Measurements from ENCODE around the gene GBP7. TPM values are rescaled to one million over a fixed set of nuclear protein-coding genes. Genes with fewer than 3 reads are reported as not detected.

GBP7 gene
- total and polyA plus RNA-seq, 2 donors from 2014 or later, result not detected

DNA sequence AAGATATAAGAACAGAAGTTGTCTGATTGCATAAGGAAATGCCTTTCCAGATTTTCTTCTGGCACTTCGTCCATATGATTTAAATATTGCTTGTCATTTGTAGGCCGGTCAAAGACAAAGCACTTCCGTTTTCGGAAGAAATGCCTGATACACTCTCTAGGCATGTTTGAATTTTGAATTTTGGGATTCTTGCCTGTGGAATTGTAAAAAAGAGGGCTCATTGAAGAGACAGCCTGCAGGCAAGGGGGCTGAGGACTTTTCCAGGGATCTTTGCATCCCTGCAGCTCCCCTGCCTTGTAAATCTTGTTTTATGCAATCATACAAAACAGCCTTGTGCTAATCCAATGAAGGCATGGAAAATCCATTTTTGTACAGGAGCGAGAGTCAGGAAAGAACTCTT is 15.5 kb upstream of the GBP7 start:
- no peaks in the 10 kb centered on the region for H3K27me3 ChIP-seq (ENCODE audit: control insufficient read depth, insufficient read depth, low read length)
- intact Hi-C loops (cut with DNase I), result no loop called here
- peaks cover 0 to 3% (median 0%) of the 10 kb centered on the region in 3 donors for H3K36me3 ChIP-seq (ENCODE audit: control insufficient read depth in 2 of 3, insufficient read depth in 3 of 3, low read length in 3 of 3)
- TF ChIP-seq, protein P1, sequence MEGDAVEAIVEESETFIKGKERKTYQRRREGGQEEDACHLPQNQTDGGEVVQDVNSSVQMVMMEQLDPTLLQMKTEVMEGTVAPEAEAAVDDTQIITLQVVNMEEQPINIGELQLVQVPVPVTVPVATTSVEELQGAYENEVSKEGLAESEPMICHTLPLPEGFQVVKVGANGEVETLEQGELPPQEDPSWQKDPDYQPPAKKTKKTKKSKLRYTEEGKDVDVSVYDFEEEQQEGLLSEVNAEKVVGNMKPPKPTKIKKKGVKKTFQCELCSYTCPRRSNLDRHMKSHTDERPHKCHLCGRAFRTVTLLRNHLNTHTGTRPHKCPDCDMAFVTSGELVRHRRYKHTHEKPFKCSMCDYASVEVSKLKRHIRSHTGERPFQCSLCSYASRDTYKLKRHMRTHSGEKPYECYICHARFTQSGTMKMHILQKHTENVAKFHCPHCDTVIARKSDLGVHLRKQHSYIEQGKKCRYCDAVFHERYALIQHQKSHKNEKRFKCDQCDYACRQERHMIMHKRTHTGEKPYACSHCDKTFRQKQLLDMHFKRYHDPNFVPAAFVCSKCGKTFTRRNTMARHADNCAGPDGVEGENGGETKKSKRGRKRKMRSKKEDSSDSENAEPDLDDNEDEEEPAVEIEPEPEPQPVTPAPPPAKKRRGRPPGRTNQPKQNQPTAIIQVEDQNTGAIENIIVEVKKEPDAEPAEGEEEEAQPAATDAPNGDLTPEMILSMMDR (IDR thresholded peaks at IDR 0.05; ENCODE audit: borderline replicate concordance, extremely low read depth, insufficient read depth), result no peak
- H3K9ac ChIP-seq (ENCODE audit: low read length in 3 of 3), result no peak overlapping the region
- H3K4me3 ChIP-seq (ENCODE audit: low read length in 3 of 3), result no peak overlapping the region
- no peak overlapping the region for H3K27ac ChIP-seq (ENCODE audit: low read depth in 2 of 2, low read length in 2 of 2)
- DNase-seq (no peak), FAIRE-seq (no peak)
- no peaks in the 10 kb centered on the region for H3K4me1 ChIP-seq (ENCODE audit: control insufficient read depth in 2 of 3, insufficient read depth in 2 of 3, low read depth in 1 of 3, low read length in 3 of 3)
- no peaks in the 10 kb centered on the region for H3K9me3 ChIP-seq (ENCODE audit: control insufficient read depth in 2 of 3, insufficient read depth in 1 of 3, low read length in 3 of 3)

DNA sequence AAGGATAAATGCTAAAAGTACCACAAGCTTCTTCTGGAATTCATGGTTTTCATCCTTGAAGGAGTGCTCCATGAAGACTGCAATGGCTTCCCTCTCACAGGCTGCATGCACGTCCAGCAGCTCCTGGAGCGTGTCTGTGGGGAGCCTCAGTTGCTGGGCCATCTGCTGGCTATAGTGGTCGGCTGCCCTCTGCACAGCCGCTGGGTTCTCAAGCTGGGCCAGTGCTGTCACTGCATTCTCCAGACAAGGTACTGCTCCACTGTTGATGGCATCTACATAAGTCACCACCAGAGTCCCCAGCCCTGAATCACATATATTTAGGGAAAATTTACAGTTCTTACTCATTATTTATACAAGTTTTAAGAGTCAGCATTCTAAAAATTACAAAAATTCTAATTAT is 14.2 kb upstream of the GBP7 start:
- no peak for FAIRE-seq
- Histone ChIP-seq H3K36me3 (ENCODE audit: control insufficient read depth in 2 of 3, insufficient read depth in 3 of 3, low read length in 3 of 3) (peaks cover 0 to 3% (median 0%) of the 10 kb centered on the region in 3 donors), H3K27me3 (ENCODE audit: control insufficient read depth, insufficient read depth, low read length) (no peaks in the 10 kb centered on the region), H3K9ac (ENCODE audit: low read length in 3 of 3) (no peak overlapping the region), H3K27ac (ENCODE audit: low read depth in 2 of 2, low read length in 2 of 2) (no peak overlapping the region), H3K9me3 (ENCODE audit: control insufficient read depth in 2 of 3, insufficient read depth in 1 of 3, low read length in 3 of 3) (no peaks in the 10 kb centered on the region), H3K4me3 (ENCODE audit: low read length in 3 of 3) (no peak overlapping the region), H3K4me1 (ENCODE audit: control insufficient read depth in 2 of 3, insufficient read depth in 2 of 3, low read depth in 1 of 3, low read length in 3 of 3) (no peaks in the 10 kb centered on the region)
- no peak for DNase-seq
- TF ChIP-seq, protein P1 (IDR thresholded peaks at IDR 0.05; ENCODE audit: borderline replicate concordance, extremely low read depth, insufficient read depth), result no peak
- intact Hi-C loops (cut with DNase I), result no loop called here

DNA sequence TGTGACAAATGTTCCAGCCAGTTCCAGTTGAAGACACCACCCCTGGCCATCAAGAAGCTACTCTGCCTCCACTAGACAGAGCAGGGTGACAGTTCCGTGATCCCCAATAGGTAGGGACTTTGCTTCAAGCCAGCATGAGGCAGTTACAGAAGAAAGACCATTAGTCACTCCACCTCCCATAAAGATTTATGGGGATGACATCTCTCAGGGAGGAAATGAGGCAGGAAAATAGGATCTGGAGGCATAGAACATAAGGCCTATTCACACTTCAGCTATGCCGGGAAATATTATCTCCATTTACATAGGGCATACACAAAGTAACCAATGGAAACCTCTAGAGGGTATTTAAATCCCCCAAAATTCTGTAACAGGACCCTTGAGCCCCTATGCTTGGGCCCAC is 3.5 kb upstream of the GBP7 start:
- H3K4me3 ChIP-seq (ENCODE audit: low read length in 3 of 3), result no peak overlapping the region
- DNase-seq (no peak), FAIRE-seq (no peak)
- H3K4me1 ChIP-seq (ENCODE audit: control insufficient read depth in 2 of 3, insufficient read depth in 2 of 3, low read depth in 1 of 3, low read length in 3 of 3), result no peaks in the 10 kb centered on the region
- H3K9ac ChIP-seq (ENCODE audit: low read length in 3 of 3), result no peak overlapping the region
- H3K9me3 ChIP-seq (ENCODE audit: control insufficient read depth in 2 of 3, insufficient read depth in 1 of 3, low read length in 3 of 3), result peaks cover 0 to 6% (median 0%) of the 10 kb centered on the region in 3 donors
- H3K36me3 ChIP-seq (ENCODE audit: control insufficient read depth in 2 of 3, insufficient read depth in 3 of 3, low read length in 3 of 3), result peaks cover 0 to 3% (median 2%) of the 10 kb centered on the region in 3 donors
- no peak overlapping the region for H3K27ac ChIP-seq (ENCODE audit: low read depth in 2 of 2, low read length in 2 of 2)
- no peaks in the 10 kb centered on the region for H3K27me3 ChIP-seq (ENCODE audit: control insufficient read depth, insufficient read depth, low read length)
- TF ChIP-seq, protein P1 (IDR thresholded peaks at IDR 0.05; ENCODE audit: borderline replicate concordance, extremely low read depth, insufficient read depth), result no peak
- intact Hi-C loops (cut with DNase I), result no loop called here

DNA sequence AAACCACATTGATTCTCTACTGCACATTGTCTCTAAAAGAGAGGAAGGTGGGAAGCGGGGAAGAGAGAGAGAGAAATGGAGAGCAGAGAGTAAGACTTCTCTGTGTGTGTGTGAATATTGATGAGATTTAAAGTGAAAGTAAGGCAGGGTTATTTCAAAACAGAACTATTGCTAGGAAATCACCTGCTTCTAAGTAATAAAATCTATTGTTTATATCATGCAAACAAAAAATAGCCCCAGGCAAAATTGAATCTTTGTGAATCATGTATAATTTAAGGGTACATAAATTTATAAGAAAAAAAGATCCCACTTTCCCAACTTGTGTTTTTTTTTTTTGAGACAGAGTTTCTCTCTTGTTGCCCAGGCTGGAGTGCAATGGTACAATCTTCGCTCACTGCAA is 1.2 kb upstream of the GBP7 start:
- Histone ChIP-seq H3K36me3 (ENCODE audit: control insufficient read depth in 2 of 3, insufficient read depth in 3 of 3, low read length in 3 of 3) (no peaks in the 10 kb centered on the region), H3K9me3 (ENCODE audit: control insufficient read depth in 2 of 3, insufficient read depth in 1 of 3, low read length in 3 of 3) (no peaks in the 10 kb centered on the region), H3K27ac (ENCODE audit: low read depth in 2 of 2, low read length in 2 of 2) (no peak overlapping the region), H3K27me3 (ENCODE audit: control insufficient read depth, insufficient read depth, low read length) (no peaks in the 10 kb centered on the region), H3K4me1 (ENCODE audit: control insufficient read depth in 2 of 3, insufficient read depth in 2 of 3, low read depth in 1 of 3, low read length in 3 of 3) (no peaks in the 10 kb centered on the region), H3K4me3 (ENCODE audit: low read length in 3 of 3) (no peak overlapping the region), H3K9ac (ENCODE audit: low read length in 3 of 3) (no peak overlapping the region)
- DNase-seq (no peak), FAIRE-seq (no peak)
- intact Hi-C loops (cut with DNase I), result no loop called here
- TF ChIP-seq, protein P1 (IDR thresholded peaks at IDR 0.05; ENCODE audit: borderline replicate concordance, extremely low read depth, insufficient read depth), result no peak
